ENCODE data around the gene PNPO.

The PNPO gene

DNA sequence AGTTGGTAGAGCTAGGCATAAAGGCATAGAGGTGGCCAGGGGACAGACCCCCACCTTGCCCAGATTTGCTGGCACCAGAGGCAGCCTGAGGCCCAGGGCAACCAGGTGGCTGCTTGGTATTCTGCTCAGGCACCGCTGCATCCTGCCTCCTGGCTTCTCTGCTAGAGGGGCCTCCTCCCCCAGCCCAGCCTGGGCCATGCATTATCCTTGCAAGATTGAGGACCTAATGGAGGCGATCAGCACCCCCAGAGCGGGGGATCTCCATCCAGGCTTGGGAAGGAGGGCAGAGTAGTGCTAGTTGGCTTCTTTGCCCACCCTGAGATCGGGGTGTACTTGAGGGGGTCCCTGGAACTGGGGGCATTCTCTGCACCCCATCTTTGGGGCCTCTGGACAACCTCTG, 53.4 kb downstream of the PNPO start:
- Histone ChIP-seq H3K27ac (ENCODE audit: low read length) (no peak overlapping the region), H3K4me3 (ENCODE audit: low read depth in 1 of 2, low read length in 2 of 2) (no peak overlapping the region), H3K27me3 (ENCODE audit: insufficient read depth, low read length, poor library complexity) (peaks cover 13% of the 10 kb centered on the region), H3K4me2 (ENCODE audit: insufficient read depth, low read length) (no peak overlapping the region), H3K36me3 (ENCODE audit: insufficient read depth, low read length) (no peaks in the 10 kb centered on the region), H3K4me1 (ENCODE audit: insufficient read depth, low read length) (no peaks in the 10 kb centered on the region), H4K20me1 (ENCODE audit: insufficient read depth, low read length) (peaks cover 3% of the 10 kb centered on the region), H2AFZ (ENCODE audit: low read depth, low read length) (no peak overlapping the region), H3K9me3 (ENCODE audit: insufficient read depth, low read length, severe bottlenecking) (no peaks in the 10 kb centered on the region), H3K79me2 (ENCODE audit: insufficient read depth, low read length) (no peaks in the 10 kb centered on the region), H3K9ac (ENCODE audit: low read depth, low read length) (no peak overlapping the region)
- no peak for ATAC-seq (ENCODE audit: insufficient read depth, low read depth)
- TF ChIP-seq, protein P1, sequence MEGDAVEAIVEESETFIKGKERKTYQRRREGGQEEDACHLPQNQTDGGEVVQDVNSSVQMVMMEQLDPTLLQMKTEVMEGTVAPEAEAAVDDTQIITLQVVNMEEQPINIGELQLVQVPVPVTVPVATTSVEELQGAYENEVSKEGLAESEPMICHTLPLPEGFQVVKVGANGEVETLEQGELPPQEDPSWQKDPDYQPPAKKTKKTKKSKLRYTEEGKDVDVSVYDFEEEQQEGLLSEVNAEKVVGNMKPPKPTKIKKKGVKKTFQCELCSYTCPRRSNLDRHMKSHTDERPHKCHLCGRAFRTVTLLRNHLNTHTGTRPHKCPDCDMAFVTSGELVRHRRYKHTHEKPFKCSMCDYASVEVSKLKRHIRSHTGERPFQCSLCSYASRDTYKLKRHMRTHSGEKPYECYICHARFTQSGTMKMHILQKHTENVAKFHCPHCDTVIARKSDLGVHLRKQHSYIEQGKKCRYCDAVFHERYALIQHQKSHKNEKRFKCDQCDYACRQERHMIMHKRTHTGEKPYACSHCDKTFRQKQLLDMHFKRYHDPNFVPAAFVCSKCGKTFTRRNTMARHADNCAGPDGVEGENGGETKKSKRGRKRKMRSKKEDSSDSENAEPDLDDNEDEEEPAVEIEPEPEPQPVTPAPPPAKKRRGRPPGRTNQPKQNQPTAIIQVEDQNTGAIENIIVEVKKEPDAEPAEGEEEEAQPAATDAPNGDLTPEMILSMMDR (IDR thresholded peaks at IDR 0.05; ENCODE audit: borderline replicate concordance, extremely low read depth, low read length, poor library complexity, severe bottlenecking), result no peak
- TF ChIP-seq EZH2 (IDR thresholded peaks at IDR 0.05; ENCODE audit: borderline replicate concordance, low read depth, low read length, severe bottlenecking), result no peak
- DNase-seq, result no peak

DNA sequence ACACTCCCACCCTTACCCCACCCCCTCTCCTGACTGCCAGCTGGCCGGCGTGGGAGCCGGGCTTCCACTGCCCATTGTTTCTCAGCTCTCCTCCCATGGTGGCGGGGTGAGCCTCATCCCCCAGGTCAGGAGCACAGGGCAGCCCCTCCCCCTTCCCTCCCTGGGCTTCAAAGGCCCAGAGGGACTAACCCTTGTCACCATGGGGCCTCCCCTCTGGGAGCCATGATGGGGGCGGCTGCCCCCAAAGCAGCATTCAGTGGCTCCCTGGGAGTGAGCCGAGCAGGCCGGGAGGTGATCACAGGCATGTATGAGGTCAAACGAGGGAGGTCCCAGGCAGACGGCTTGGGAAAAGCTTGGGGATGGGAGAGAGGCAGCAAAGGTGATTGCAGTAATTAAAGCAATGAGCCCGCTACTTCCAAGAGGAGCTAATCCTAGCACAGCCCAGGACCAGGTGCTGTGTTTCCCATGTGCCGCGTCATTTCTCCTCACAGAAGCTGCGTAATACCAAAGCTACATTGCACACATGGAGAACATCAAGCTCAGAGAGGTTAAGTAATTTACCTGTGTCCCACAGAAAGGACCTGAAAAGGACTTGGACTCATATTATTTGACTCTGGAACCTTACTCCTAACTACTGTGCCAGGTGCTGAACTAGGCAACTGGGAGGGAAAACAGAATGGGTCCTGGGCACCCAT, 54.0 kb downstream of the PNPO start:
- no peak for TF ChIP-seq EZH2 (IDR thresholded peaks at IDR 0.05; ENCODE audit: borderline replicate concordance, low read depth, low read length, severe bottlenecking)
- TF ChIP-seq, protein P1 (IDR thresholded peaks at IDR 0.05; ENCODE audit: borderline replicate concordance, extremely low read depth, low read length, poor library complexity, severe bottlenecking), result no peak
- Histone ChIP-seq H3K9ac (ENCODE audit: low read depth, low read length) (no peak overlapping the region), H3K4me2 (ENCODE audit: insufficient read depth, low read length) (no peak overlapping the region), H4K20me1 (ENCODE audit: insufficient read depth, low read length) (peaks cover 4% of the 10 kb centered on the region), H3K27ac (ENCODE audit: low read length) (no peak overlapping the region), H3K4me1 (ENCODE audit: insufficient read depth, low read length) (no peaks in the 10 kb centered on the region), H3K36me3 (ENCODE audit: insufficient read depth, low read length) (no peaks in the 10 kb centered on the region), H3K79me2 (ENCODE audit: insufficient read depth, low read length) (no peaks in the 10 kb centered on the region), H2AFZ (ENCODE audit: low read depth, low read length) (no peak overlapping the region), H3K9me3 (ENCODE audit: insufficient read depth, low read length, severe bottlenecking) (no peaks in the 10 kb centered on the region), H3K4me3 (ENCODE audit: low read depth in 1 of 2, low read length in 2 of 2) (no peak overlapping the region), H3K27me3 (ENCODE audit: insufficient read depth, low read length, poor library complexity) (peaks cover 13% of the 10 kb centered on the region)
- ATAC-seq (ENCODE audit: insufficient read depth, low read depth) (no peak), DNase-seq (no peak)

DNA sequence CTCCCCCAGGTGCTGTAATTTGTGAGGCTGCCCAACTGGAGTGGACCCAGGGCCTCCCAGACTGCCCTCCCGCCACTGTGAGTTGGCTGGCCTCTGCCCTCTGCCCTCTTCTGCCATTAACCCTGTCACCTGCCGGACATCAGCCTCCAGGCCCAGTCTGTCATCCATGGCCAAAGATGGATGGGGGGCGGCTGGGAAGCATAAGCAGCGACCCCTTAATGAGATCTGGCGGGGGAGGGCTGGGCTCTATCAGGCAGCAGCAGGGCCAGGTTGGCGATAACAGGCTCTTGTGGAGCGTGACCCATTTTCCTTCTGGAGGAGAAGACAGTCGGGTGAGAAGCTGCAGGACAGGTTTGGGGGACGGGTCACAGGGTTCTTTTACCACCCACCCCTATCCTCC, 54.8 kb downstream of the PNPO start:
- H3K27ac ChIP-seq (ENCODE audit: low read length), result no peak overlapping the region
- peaks cover 4% of the 10 kb centered on the region for H4K20me1 ChIP-seq (ENCODE audit: insufficient read depth, low read length)
- H3K4me3 ChIP-seq (ENCODE audit: low read depth in 1 of 2, low read length in 2 of 2), result no peak overlapping the region
- H3K9ac ChIP-seq (ENCODE audit: low read depth, low read length), result no peak overlapping the region
- no peak for TF ChIP-seq EZH2 (IDR thresholded peaks at IDR 0.05; ENCODE audit: borderline replicate concordance, low read depth, low read length, severe bottlenecking)
- TF ChIP-seq, protein P1 (IDR thresholded peaks at IDR 0.05; ENCODE audit: borderline replicate concordance, extremely low read depth, low read length, poor library complexity, severe bottlenecking), result no peak
- H3K4me1 ChIP-seq (ENCODE audit: insufficient read depth, low read length), result no peaks in the 10 kb centered on the region
- ATAC-seq (ENCODE audit: insufficient read depth, low read depth) (no peak), DNase-seq (no peak)
- H3K27me3 ChIP-seq (ENCODE audit: insufficient read depth, low read length, poor library complexity), result peaks cover 13% of the 10 kb centered on the region
- no peak overlapping the region for H2AFZ ChIP-seq (ENCODE audit: low read depth, low read length)
- H3K36me3 ChIP-seq (ENCODE audit: insufficient read depth, low read length), result no peaks in the 10 kb centered on the region
- H3K4me2 ChIP-seq (ENCODE audit: insufficient read depth, low read length), result no peak overlapping the region
- H3K9me3 ChIP-seq (ENCODE audit: insufficient read depth, low read length, severe bottlenecking), result no peaks in the 10 kb centered on the region
- H3K79me2 ChIP-seq (ENCODE audit: insufficient read depth, low read length), result no peaks in the 10 kb centered on the region
